Esophagus squamous epithelium (tissue), 4 donors: ENCODE measurements around the gene PSMD5.

ENCODE experiments used
- POLR2A ChIP-seq, 4 donors: fragments of 450-650 bp; IDR thresholded peaks; one replicate each; pipeline ENCODE4 v1.6.1; 2017; ENCODE audit warnings: antibody characterized with exemption in 4 of 4, mild to moderate bottlenecking in 4 of 4, moderate library complexity in 3 of 4
- TF ChIP-seq, protein P1 (sequence below), 6 experiments: fragments of 450-650 bp in 4 of 6; fragments of 200-600 bp in 2 of 6; sonication (generic) in 2 of 6; IDR thresholded peaks; one replicate each; pipeline ENCODE4 v1.5.1; 2016 to 2019; ENCODE audit warnings: antibody characterized with exemption in 6 of 6, mild to moderate bottlenecking in 4 of 6, moderate library complexity in 4 of 6

- no peak for TF ChIP-seq POLR2A (IDR thresholded peaks at IDR 0.05)
- TF ChIP-seq, protein P1, sequence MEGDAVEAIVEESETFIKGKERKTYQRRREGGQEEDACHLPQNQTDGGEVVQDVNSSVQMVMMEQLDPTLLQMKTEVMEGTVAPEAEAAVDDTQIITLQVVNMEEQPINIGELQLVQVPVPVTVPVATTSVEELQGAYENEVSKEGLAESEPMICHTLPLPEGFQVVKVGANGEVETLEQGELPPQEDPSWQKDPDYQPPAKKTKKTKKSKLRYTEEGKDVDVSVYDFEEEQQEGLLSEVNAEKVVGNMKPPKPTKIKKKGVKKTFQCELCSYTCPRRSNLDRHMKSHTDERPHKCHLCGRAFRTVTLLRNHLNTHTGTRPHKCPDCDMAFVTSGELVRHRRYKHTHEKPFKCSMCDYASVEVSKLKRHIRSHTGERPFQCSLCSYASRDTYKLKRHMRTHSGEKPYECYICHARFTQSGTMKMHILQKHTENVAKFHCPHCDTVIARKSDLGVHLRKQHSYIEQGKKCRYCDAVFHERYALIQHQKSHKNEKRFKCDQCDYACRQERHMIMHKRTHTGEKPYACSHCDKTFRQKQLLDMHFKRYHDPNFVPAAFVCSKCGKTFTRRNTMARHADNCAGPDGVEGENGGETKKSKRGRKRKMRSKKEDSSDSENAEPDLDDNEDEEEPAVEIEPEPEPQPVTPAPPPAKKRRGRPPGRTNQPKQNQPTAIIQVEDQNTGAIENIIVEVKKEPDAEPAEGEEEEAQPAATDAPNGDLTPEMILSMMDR (IDR thresholded peaks at IDR 0.05): no peak
Measured at GRCh38 chr9:120783602-120784047, 59.1 kb downstream of the PSMD5 start.
